ENCODE data around the gene ARHGAP27. TPM values are rescaled to one million over a fixed set of nuclear protein-coding genes. Genes with fewer than 3 reads are reported as not detected.

ARHGAP27 gene
- total and polyA plus RNA-seq, 2 of the 13 experiments (the other 11 are each of a cell fraction or from before 2014, with no cell fraction given): 15.5 to 18.9 TPM

DNA sequence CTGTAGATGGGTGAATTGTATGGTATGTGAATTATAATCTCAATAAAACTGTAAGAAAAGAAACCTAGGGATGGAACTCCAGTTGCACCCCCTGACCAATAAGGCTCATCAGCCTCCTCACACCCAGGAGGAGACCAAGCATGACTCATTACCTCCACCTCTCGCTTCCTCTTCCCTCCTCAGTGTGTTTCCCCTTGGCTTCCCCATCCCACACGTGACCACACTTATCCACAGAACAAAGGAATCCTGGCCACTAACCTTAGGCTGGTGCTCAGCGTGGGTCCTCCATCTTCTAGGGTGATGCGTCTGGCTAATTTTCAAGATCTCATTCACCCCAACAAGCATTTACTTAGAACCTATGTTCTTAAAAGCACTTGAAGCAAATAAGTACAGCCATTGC, 79.6 kb downstream of the ARHGAP27 start (continued):
- TF ChIP-seq, protein P1, sequence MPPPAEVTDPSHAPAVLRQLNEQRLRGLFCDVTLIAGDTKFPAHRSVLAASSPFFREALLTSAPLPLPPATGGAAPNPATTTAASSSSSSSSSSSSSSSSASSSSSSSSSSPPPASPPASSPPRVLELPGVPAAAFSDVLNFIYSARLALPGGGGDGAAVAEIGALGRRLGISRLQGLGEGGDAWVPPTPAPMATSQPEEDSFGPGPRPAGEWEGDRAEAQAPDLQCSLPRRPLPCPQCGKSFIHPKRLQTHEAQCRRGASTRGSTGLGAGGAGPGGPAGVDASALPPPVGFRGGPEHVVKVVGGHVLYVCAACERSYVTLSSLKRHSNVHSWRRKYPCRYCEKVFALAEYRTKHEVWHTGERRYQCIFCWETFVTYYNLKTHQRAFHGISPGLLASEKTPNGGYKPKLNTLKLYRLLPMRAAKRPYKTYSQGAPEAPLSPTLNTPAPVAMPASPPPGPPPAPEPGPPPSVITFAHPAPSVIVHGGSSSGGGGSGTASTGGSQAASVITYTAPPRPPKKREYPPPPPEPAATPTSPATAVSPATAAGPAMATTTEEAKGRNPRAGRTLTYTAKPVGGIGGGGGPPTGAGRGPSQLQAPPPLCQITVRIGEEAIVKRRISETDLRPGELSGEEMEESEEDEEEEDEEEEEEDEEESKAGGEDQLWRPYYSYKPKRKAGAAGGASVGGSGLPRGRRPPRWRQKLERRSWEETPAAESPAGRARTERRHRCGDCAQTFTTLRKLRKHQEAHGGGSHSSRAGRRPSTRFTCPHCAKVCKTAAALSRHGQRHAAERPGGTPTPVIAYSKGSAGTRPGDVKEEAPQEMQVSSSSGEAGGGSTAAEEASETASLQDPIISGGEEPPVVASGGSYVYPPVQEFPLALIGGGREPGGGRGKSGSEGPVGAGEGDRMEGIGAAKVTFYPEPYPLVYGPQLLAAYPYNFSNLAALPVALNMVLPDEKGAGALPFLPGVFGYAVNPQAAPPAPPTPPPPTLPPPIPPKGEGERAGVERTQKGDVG (CRISPR knock-in tag; IDR thresholded peaks at IDR 0.05; ENCODE audit: borderline replicate concordance): no peak
- no peak for TF ChIP-seq KDM5A (IDR thresholded peaks at IDR 0.05; ENCODE audit: borderline replicate concordance, low read length)

DNA sequence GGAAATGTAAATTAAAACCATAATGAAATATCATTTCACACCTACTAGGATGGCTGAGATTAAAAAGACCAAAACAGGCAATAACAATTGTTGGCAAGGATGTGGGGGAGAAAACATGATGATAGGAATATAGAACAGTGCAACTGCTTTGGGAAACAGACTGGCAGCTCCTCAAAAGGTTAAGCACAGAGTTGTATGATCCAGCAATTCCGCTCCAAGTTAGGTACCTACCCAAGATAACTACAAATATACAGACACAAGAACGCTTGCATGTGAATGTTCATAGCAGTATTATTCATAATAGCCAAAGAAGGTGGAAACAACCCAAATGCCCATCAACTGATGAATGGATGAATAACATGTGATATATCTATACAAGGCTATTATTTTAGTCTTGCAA, 80.8 kb downstream of the ARHGAP27 start:
- Histone ChIP-seq H3K79me2 (ENCODE audit: insufficient read depth, low read length) (no peaks in the 10 kb centered on the region), H4K20me1 (ENCODE audit: insufficient read depth, low read length) (no peaks in the 10 kb centered on the region), H3K27me3 (ENCODE audit: control insufficient read depth in 1 of 2, insufficient read depth in 2 of 2, low read length in 2 of 2) (no peaks in the 10 kb centered on the region), H2AFZ (ENCODE audit: low read length) (no peak overlapping the region), H3K9ac (ENCODE audit: insufficient read depth, low read depth, low read length) (no peak overlapping the region), H3K4me2 (ENCODE audit: low read depth, low read length) (no peak overlapping the region), H3K36me3 (replicated peaks in 1 of 2; ENCODE audit: control insufficient read depth in 1 of 2, insufficient read depth in 2 of 2, low read length in 2 of 2) (no peaks in the 10 kb centered on the region), H3K4me3 (replicated peaks in 1 of 3; ENCODE audit: insufficient read depth in 1 of 3, low read depth in 2 of 3, low read length in 3 of 3) (no peak overlapping the region), H3K27ac (ENCODE audit: extremely low read length, insufficient read depth, low read length) (no peak overlapping the region), H3K4me1 (ENCODE audit: insufficient read depth, low read length) (peaks cover 11% of the 10 kb centered on the region), H3K9me3 (ENCODE audit: low read length) (no peaks in the 10 kb centered on the region)
- ChIA-PET POLR2A (no interaction called here), CTCF (ENCODE audit: low intra/inter-chr PET ratio, low total read pairs) (no interaction called here)
- in situ Hi-C loops (cut with HindIII; ENCODE audit: extremely low pct_ligation_motif_present, low pct_unique_long_range_greater_than_20kb) (no loop called here), intact Hi-C loops (cut with micrococcal nuclease; ENCODE audit: unreplicated experiment) (no loop called here)
- DNase-seq (ENCODE audit: low spot score): no peak
- BruUV-seq (replicated peaks): no TSS peak
- 19% methylated on average over 2 of the region's 2 CpGs for WGBS (ENCODE audit: low lambda C conversion rate)
- ATAC-seq: no peak
- FAIRE-seq: no peak
- TF ChIP-seq HOMEZ (CRISPR knock-in tag; IDR thresholded peaks at IDR 0.05; ENCODE audit: low read depth) (no peak), TBP (CRISPR knock-in tag; IDR thresholded peaks at IDR 0.05) (no peak), ZFP1 (CRISPR knock-in tag; IDR thresholded peaks at IDR 0.05) (no peak), ZNF432 (CRISPR knock-in tag; IDR thresholded peaks at IDR 0.05; ENCODE audit: borderline replicate concordance) (no peak), SP1 (IDR thresholded peaks at IDR 0.05) (no peak), SP1 (CRISPR knock-in tag; IDR thresholded peaks at IDR 0.05) (no peak), STAG1 (CRISPR knock-in tag; IDR thresholded peaks at IDR 0.05) (no peak), CBX1 (IDR thresholded peaks at IDR 0.05; ENCODE audit: low read depth) (no peak), GABPA (IDR thresholded peaks at IDR 0.05; ENCODE audit: low read depth, low read length) (no peak), GABPA (CRISPR knock-in tag; IDR thresholded peaks at IDR 0.05; ENCODE audit: low read depth) (no peak), POLR2AphosphoS2 (IDR thresholded peaks at IDR 0.05; ENCODE audit: low read depth, low read length) (no peak), FIP1L1 (IDR thresholded peaks at IDR 0.05; ENCODE audit: borderline replicate concordance, insufficient read depth, low read depth, low read length) (no peak), ZNF12 (CRISPR knock-in tag; IDR thresholded peaks at IDR 0.05) (no peak), TCF7L2 (IDR thresholded peaks at IDR 0.05; ENCODE audit: low read depth, low read length) (no peak), NCOA5 (CRISPR knock-in tag; IDR thresholded peaks at IDR 0.05) (no peak), GLMP (CRISPR knock-in tag; IDR thresholded peaks at IDR 0.05; ENCODE audit: borderline replicate concordance) (no peak)
- TF ChIP-seq, protein P2, sequence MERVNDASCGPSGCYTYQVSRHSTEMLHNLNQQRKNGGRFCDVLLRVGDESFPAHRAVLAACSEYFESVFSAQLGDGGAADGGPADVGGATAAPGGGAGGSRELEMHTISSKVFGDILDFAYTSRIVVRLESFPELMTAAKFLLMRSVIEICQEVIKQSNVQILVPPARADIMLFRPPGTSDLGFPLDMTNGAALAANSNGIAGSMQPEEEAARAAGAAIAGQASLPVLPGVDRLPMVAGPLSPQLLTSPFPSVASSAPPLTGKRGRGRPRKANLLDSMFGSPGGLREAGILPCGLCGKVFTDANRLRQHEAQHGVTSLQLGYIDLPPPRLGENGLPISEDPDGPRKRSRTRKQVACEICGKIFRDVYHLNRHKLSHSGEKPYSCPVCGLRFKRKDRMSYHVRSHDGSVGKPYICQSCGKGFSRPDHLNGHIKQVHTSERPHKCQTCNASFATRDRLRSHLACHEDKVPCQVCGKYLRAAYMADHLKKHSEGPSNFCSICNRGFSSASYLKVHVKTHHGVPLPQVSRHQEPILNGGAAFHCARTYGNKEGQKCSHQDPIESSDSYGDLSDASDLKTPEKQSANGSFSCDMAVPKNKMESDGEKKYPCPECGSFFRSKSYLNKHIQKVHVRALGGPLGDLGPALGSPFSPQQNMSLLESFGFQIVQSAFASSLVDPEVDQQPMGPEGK (CRISPR knock-in tag; IDR thresholded peaks at IDR 0.05): no peak

All from HepG2 (cell line).